ENCODE measurements around the gene GPC3. TPM values are rescaled to one million over a fixed set of nuclear protein-coding genes. Genes with fewer than 3 reads are reported as not detected.

The GPC3 gene
- total RNA-seq, 1 donor, result not detected

DNA sequence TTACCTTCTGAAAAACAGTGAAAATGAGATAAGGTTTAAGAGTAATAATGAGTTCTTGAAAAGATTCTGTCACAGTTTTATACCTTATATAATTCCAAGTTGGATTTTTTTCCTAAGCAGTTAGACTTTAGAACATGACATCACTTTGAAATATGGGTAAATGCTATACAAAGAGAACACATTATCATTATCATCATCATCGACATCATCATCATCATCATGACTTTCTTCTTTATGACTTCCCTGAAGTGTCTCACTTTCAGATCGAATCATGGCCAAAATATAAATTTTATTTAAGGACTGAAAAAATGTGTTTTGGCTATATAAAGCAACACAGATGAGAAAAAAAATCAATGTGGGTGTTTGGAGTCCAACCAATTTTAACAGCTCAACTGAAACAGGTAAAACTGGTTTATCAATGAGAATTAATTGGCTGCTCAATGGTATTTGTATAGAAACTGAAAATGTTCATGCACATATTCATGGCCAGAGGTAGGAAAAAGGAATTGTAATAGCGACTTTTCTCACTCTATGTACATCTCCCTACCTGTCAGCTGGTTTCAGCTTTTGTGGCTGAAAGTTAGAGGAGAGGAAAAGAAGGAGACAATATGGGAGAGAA lies 327.0 kb downstream of the GPC3 start:
- no peak for DNase-seq (ENCODE audit: low read depth)
- TF ChIP-seq, protein P1, sequence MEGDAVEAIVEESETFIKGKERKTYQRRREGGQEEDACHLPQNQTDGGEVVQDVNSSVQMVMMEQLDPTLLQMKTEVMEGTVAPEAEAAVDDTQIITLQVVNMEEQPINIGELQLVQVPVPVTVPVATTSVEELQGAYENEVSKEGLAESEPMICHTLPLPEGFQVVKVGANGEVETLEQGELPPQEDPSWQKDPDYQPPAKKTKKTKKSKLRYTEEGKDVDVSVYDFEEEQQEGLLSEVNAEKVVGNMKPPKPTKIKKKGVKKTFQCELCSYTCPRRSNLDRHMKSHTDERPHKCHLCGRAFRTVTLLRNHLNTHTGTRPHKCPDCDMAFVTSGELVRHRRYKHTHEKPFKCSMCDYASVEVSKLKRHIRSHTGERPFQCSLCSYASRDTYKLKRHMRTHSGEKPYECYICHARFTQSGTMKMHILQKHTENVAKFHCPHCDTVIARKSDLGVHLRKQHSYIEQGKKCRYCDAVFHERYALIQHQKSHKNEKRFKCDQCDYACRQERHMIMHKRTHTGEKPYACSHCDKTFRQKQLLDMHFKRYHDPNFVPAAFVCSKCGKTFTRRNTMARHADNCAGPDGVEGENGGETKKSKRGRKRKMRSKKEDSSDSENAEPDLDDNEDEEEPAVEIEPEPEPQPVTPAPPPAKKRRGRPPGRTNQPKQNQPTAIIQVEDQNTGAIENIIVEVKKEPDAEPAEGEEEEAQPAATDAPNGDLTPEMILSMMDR (IDR thresholded peaks at IDR 0.05; ENCODE audit: insufficient read depth, low read depth, low read length), result no peak
- no peak overlapping the region for H3K4me3 ChIP-seq (ENCODE audit: low read depth, low read length)

DNA sequence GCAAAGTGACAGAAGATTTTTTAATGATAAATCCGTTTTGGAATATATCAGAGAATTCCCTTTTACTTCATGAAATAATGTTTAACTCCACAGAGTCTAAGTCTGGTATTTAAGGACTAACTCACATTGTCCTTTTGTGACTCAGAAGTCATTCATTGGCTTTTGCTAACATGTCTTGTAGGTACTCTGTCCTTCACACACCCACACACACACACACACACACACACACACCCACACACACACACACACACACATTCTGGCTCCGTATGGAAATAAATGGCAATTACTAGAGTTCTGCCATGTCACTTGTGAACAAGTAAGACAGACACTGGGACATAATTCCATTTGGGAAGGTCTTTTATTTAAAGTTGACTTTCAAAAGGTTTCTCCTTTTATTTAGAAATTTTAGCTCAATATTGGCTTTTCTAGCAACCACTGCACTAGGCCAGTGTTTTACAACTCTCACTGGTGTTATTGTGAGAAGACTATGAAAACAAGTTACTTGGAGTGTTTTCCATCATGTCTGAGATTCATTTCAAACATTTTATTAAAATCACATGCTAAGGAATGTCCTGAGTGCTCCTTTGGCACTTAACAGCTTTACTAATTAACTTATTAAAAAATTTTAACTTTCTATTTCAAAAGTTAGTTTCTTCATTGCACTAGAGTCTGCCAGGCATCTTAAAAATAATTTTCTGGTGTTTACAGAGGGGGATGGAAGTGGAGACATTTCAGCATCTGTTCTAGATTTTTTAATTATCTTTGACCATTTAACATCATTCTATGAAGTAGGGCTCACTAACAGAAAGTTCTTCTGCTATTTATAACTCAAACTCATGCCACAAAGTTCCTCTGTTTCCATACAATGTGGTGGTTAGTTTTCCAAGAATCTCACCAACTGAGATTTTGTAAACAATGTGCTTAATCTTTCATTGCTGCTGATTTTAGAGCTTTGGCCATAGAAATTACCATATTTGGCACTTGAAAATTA lies 329.8 kb downstream of the GPC3 start:
- H3K4me3 ChIP-seq (ENCODE audit: low read depth, low read length), result no peak overlapping the region
- DNase-seq (ENCODE audit: low read depth), result no peak
- TF ChIP-seq, protein P1 (IDR thresholded peaks at IDR 0.05; ENCODE audit: insufficient read depth, low read depth, low read length), result no peak

DNA sequence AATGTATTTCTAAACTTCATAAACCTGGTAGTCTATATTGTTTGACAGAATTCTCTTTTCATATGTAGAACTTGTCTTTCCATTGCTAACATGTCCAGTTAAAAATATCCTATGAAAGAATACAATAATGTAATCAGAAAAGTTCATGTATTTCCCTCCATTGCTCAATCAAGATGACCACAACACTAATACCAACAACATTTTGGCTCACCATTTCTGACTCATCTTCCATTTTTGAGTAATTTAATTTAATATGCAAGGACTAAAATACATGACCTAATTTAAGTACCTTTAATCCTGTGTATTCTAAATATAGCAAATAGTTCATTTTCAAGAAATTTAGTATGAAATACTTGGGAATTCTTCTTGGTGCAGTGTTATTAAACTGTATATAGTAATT lies 330.6 kb downstream of the GPC3 start:
- DNase-seq (ENCODE audit: low read depth), result no peak
- TF ChIP-seq, protein P1 (IDR thresholded peaks at IDR 0.05; ENCODE audit: insufficient read depth, low read depth, low read length), result no peak

DNA sequence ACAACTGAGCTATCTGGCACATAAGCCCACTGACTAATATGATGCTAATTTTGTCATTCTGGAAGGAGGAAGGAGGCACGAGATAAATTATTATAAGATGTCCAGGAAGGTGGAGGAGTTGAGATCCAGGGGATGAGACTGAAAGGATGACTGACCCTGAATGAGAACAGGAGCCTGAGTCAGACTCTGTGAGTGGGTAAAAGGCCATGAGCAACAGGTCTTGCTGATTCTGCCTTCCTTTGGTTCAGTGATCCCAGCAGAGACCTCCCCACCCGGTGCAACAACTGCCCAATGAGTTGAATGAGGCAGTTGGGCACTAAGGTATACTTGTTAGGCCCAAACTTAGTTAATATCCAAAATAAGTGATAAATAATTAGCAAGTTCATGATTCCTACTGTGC lies 332.0 kb downstream of the GPC3 start:
- TF ChIP-seq, protein P1 (IDR thresholded peaks at IDR 0.05; ENCODE audit: insufficient read depth, low read depth, low read length), result no peak
- no peak for DNase-seq (ENCODE audit: low read depth)
- H3K4me3 ChIP-seq (ENCODE audit: low read depth, low read length), result no peak overlapping the region

More for the DNA sequence above, 330.6 kb downstream of the GPC3 start:
- no peak overlapping the region for H3K4me3 ChIP-seq (ENCODE audit: low read depth, low read length)

DNA sequence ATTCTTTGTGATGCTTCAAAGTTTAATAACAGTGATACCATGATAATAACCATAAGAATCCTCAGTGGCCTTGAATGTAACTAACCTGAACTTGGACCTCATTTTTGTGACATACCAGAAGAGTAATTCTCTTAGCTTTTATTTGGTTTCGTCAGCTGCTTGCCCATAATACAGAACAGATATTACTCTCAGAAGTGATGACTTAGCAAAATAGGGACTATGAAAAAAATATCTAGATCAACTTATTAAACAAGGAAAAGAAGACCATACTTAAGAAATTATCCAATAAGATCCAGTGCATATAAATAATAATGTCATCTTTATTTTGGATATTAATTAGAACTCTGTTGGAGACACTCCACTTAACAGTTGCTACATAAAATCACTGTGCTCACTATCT lies 333.2 kb downstream of the GPC3 start:
- DNase-seq (ENCODE audit: low read depth), result no peak
- TF ChIP-seq, protein P1 (IDR thresholded peaks at IDR 0.05; ENCODE audit: insufficient read depth, low read depth, low read length), result no peak
- H3K4me3 ChIP-seq (ENCODE audit: low read depth, low read length), result no peak overlapping the region

DNA sequence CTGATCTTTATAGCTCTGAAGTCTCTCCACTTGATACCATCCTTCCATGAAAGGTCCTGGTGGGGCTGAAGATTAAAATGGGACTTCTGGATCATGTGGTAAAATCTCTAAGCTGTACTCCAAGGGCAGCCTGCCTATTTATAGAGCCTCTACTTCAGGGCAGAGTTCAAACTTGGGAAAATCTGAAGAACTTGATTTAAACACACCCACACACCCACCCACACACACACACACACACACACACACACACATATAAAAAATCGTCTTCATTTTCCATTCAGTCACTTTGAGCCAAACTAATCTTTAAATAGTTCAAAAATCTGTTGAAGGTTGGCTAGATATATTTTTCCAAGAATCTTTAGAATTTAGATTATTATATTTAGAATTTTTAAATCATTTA lies 335.2 kb downstream of the GPC3 start:
- no peak for DNase-seq (ENCODE audit: low read depth)
- H3K4me3 ChIP-seq (ENCODE audit: low read depth, low read length), result no peak overlapping the region
- TF ChIP-seq, protein P1 (IDR thresholded peaks at IDR 0.05; ENCODE audit: insufficient read depth, low read depth, low read length), result no peak
